GM19452 (cell line): ENCODE data around the gene TRPM1.

Source experiments
- ATAC-seq: cut with Tn5 transposase; IDR thresholded peaks from one replicate; pipeline ENCODE4 v1.9.1; 2021; ENCODE audit not compliant: unreplicated experiment

TRPM1 gene

GRCh38 chr15:31020542-31020941 lies 81.0 kb downstream of the TRPM1 start:
- ATAC-seq: no peak

GRCh38 chr15:31019986-31020385 lies 81.5 kb downstream of the TRPM1 start:
- ATAC-seq: no peak

DNA sequence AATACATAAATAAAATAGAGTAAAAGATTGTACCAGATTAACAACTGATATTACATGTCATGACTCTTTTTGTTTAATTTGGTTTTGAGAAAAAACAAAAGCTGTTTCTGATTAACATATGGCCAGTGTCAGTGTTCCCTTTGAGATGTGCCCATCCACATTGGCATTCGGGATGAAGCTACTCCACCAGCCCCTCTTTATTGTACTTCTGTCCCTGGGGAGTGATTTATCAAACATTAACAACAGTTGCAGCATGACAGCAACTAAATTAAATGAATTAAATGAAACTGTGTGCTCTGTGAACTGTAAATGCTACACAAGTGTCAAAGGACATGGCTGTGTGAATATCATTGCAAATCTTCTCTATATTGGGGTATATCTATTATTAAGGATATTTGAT lies 84.2 kb downstream of the TRPM1 start:
- ATAC-seq: no peak

GRCh38 chr15:31016446-31016915 lies 85.0 kb downstream of the TRPM1 start:
- no peak for ATAC-seq

DNA sequence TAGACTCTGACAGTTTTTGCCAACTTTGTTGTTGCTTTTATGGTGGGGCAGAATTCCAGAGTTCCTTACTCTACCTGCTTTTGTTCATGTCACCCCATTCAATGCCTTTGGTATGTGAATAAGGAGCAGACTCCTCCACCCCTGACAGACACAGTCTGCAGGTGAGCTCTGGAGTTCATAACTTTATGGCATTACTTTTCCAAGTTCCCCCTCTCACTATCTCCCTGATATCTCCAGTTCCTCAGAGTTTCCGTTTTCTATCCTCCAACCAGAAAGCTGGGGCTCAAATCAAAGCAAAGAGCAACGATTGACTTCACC lies 87.0 kb downstream of the TRPM1 start:
- ATAC-seq: no peak

- peak; percentile 74 for ATAC-seq
These were observed 87.5 kb downstream of the TRPM1 start for GRCh38 chr15:31013863-31014607.

- no peak for ATAC-seq
These were observed 89.1 kb downstream of the TRPM1 start for GRCh38 chr15:31012455-31012854.

DNA sequence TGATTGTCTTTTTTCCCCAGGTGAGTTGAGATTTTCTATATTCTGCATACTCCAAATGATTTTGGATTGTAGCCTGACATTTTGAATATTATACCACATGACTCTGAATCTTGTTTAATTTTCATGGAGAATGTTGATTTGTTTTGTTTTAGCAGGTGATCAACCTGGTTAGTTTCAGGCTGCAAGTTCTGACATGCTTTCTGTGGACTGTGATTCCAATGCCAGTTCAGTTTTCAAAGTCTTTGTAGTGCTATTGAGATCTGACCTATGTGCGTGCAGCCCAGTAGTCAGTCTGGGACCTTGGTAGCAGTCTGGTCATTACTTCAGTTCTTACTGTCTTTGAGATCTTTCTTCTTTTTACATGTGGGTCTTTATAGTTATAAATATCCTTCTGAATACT lies 91.5 kb downstream of the TRPM1 start:
- ATAC-seq: no peak

GRCh38 chr15:31005660-31006059 lies 95.9 kb downstream of the TRPM1 start:
- no peak for ATAC-seq

DNA sequence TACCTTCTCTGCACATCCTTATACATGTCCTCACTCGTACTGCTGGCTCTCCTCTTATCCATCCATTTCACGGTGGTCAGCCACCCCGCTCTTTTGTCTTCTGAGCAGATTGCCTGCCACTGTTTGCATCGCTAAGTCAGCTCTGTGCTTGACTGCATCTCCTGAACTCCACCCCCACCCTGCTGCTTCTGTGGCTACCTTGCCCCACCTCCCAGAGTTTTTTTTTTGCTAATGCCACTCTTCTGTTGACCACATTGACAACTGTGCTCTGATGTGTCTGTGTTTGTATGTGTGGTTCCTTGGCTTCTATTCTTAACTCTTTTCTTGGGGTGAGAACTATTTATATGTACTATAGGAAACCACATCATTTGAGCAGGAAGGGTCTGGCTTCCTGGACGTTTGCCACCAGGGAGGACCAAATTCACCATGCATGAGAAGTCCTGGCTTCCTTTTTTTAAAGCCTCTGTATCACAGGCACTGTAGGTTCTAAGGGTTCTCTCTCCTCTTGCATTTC lies 97.2 kb downstream of the TRPM1 start:
- ATAC-seq: peak; percentile 92

DNA sequence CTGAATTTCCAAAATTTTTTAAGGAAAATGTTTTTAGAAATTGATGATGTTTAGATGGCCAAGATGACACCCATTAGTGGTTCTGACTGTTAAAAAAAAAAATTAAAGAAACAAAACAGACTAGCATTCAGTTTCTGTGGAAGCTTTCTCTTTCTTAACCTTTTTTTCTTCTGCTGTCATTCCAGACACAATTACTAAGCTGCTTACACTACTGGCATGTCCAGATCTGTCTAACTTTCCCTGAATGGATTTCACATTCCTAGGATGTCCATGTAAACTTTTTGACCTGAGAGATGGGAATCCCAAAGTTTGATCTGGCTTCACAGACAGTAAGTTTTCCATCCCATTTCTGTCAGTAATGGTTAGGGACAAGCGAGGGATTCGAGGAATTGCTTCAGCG lies 99.8 kb downstream of the TRPM1 start:
- ATAC-seq: no peak

- no peak for ATAC-seq
These were observed 101.8 kb downstream of the TRPM1 start for GRCh38 chr15:30999729-31000128.

DNA sequence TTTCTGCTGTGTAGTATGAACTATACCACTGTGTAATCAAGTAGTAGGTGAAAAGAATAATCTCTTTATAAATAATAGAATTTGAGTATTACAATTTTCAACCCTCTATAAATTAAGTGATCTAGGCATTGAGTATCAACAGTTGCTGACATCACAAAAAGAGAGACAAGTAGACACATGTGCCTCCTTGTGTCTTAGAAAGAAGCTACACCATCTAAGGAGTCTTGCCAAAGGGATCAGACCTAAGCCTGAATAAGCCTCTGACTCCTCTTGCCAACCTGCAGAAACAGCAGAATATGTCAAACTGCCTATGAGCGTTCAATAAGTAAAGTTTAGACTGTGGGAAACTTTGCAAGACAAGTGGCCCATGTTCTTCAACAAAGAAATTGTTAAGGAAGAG lies 104.3 kb downstream of the TRPM1 start:
- ATAC-seq: no peak

GRCh38 chr15:30992249-30992864 lies 109.2 kb downstream of the TRPM1 start:
- no peak for ATAC-seq

- ATAC-seq: peak; percentile 88
These were observed 110.0 kb downstream of the TRPM1 start, which contains the start of gene MTMR10 for GRCh38 chr15:30991255-30992235. Gene MTMR10, minus strand, starts transcription at chr15:30991628. Its CDS starts 122 bp downstream, at chr15:30991506.

DNA sequence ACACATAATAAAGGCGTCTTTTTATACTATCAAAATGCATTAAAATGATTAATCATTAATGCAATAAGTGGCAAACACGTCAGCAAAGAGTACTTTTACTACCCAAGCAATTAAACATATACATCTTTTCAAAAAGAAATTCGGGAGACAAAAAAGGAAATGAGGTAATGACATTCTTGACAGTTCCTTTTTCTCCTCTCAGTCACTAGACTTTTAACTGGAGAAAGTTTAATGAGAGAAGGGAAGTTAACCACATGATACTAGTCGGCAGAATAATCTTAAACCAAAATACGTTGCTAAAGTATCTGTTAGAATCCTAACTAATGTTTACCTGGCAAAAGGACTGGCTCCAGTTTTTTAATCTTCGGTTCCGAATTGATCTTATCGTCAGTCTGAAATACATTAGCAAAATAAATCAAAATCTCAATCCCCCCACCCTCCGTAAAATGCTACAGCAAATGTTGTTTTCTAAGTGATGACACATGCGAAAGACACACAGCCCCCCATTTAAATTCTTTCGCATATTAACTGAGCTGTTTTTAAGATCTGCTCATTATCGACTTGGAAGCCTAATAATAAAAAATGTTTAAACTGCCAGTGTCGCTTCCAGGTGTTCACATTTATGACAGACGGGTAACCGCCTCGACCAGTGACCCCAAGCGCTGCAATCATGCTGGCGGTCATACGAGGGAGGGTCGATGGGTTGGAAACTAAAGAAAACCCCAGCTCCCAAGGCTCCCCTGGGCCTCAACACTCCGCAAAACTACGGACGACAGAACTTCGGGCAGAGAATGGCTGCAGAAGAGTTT lies 110.9 kb downstream of the TRPM1 start:
- ATAC-seq: peak; percentile 17

GRCh38 chr15:30990036-30990435 lies 111.5 kb downstream of the TRPM1 start:
- ATAC-seq: no peak

- ATAC-seq: no peak
These were observed 116.4 kb downstream of the TRPM1 start for GRCh38 chr15:30985081-30985531.

- no peak for ATAC-seq
These were observed 117.0 kb downstream of the TRPM1 start for GRCh38 chr15:30984542-30984941.

DNA sequence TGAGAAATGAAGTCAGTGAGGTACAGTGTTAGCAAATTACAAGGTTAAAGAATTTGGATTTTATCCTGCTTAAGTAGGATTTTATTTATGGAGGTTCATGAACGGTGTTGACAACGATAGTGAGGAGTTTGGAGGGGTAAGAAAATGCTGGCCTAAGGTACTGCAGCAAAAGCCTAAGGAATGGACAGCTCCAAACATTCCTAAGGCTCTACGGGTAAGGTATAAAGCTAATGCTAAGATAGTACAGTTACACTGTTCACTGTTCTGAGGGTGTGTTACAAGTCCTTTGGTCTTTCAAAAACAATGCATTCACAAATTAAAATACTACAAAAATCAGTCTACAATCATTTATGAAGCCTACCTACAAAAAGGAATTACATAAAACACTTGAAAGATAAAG lies 117.4 kb downstream of the TRPM1 start:
- ATAC-seq: no peak
